NCI-H2196 (cell line): ENCODE measurements around the gene ABCG1.
A peak's percentile ranks its signal among the peaks of the same experiment; 100 is the strongest.

Source experiments
- DNase-seq: peaks from one replicate; lab custom pipeline; 2025; ENCODE audit not compliant: unreplicated experiment; lab: John Stamatoyannopoulos, UW

The ABCG1 gene

DNA sequence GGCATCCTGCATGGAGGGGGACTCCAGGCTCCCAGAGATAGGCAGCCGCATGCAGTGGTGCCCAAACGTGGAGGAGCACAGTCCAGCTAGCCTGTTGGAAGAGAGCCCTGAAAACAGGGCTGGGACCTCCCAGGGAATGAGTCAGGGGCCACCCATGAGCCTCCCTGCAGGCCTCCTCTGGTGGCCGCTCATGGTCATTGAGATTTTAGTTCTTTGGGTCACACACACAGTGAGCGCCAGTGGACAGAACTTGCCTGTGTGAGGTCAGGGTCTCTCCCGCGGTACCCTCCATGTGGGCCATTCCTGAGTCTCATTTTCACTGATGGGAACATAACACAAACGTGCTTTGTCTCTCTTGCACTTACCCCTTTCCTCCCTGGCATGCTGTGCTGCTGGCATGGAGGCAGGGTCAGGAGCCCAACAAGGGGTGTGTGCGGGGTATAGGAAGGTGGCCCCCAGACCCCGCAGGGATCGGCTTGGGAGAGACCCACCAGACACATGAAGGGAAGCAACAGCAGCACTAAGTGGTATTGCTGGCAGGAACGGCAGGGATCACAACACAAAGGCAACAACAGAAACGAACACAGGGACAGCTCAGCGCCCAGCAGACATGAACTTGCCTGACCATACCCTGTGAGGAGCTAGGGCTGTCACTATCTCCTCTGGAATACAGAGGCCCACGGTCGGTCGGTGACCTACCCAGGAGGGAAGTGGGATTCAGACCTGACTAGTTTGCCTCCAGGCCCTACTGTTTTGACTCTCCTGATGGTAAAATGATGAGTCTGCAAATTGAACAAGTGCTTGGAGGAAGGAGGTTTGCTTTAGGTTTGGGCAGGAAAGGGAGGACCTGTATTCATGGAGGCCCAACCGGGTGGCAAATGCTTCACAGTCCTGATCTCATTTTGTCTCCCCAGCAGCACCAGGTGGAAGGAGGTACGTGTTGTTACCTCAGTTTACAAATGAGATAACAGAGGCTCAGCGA, 31.8 kb downstream of the ABCG1 start:
- DNase-seq: no peak

DNA sequence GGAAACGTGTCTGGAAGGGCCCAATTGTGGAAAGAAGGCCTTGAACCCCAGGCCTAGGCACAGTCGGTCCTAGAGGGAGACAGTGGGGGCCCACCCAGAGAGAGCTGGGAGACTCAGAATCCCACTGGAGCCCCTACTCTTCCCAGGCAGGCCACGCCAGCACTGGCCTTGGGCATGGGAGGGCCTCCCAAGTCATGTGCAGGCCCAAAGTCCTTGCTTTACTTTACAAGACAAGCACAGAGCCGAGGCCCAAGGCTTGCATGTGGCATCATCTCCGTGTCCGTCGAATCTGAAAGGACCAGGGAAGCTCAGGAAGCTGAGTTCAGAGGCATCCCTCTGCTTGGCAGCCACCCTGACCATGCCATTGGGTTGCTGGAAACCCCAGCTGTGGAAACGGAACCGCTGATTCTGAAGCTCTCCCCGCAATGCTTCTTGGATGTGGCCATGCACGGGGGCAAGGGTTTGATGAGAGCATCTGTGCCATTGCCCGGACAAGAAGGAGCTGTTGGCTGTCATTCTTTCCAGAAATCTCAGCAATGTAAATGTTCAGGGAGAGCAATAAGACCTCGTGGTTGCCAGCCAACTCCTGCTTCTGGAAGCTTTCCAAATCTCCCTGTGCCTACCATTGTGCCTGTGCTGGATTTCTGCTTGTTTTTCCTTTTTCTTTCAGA, 32.8 kb downstream of the ABCG1 start:
- DNase-seq: no peak

GRCh38 chr21:42252325-42252654, 33.4 kb downstream of the ABCG1 start:
- no peak for DNase-seq

DNA sequence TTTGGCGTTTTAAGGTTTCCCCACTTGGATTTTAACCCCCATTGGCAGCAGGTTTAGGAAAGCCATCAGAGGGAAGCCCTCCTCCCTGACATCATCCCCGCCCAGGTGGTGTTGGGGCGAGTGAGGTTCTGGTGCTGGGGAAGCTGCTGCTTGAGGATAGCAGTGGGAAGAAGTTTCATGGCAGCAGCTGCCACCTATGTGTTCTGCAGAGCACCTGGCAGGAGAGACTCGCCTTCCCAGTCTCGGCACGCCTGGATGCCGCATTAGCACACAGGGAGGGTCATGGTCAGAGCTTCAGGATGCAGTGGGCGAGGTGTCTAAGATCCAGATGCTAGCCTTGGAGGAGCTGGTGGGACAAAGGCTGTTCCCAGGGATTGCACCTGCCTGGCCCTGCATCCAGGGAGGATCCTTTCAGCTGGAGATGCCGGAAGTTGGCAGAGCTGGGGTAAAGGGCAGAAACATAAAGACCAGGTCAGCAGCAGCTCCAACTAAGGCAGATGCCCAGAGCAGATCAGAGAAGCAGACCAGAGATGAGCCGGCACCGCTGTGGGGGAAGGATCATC, 33.9 kb downstream of the ABCG1 start:
- DNase-seq: no peak

- no peak for DNase-seq
These were observed 34.5 kb downstream of the ABCG1 start for GRCh38 chr21:42253466-42253865.

GRCh38 chr21:42254083-42254482, 35.1 kb downstream of the ABCG1 start:
- DNase-seq: no peak

DNA sequence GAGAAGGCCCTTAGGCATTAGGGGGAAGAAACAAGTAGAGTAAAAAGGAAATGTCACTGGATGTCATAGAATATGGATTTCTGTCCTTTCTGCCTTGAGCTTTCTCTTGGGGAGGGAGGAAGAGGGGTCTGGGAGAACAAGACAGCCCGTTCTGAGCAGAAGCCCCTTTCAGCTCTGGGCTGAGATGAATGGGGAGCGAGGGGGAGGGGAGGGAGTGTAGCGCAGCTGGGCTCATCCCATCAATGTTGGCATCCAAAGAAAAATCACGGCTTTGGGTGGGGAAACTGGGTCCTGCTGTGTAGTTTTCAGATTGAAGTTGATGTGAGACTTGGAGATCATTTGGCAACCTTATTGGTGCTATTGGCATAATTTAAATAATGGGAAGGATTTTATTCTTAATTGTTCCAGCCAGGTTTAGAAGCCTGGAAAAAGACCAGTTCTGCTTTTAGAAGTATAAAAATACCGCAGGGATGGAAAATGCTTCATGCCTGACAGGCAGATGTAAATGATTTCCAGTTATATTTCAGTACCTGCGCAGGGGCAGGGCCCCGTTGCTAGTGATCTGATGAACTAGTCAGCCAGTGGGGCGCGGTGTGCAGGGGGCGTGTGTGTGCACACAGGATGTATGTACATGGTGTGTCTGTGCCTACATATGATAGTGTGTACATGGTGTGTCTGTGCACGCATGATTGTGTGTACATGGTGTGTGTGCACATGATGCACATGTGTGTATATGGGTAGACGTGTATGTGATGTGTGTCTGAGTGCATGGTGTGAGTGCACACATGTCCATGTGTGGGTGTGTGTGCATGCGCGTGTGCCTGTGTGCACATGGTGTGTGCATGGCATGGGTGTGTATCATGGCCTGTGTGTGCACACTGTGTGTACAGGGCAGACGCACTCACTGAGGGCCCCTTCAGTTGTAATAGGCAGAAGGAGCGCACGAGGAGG, 36.0 kb downstream of the ABCG1 start:
- DNase-seq: no peak

- DNase-seq: no peak
These were observed 36.9 kb downstream of the ABCG1 start for GRCh38 chr21:42255825-42256224.

GRCh38 chr21:42256316-42256715, 37.4 kb downstream of the ABCG1 start:
- no peak for DNase-seq

DNA sequence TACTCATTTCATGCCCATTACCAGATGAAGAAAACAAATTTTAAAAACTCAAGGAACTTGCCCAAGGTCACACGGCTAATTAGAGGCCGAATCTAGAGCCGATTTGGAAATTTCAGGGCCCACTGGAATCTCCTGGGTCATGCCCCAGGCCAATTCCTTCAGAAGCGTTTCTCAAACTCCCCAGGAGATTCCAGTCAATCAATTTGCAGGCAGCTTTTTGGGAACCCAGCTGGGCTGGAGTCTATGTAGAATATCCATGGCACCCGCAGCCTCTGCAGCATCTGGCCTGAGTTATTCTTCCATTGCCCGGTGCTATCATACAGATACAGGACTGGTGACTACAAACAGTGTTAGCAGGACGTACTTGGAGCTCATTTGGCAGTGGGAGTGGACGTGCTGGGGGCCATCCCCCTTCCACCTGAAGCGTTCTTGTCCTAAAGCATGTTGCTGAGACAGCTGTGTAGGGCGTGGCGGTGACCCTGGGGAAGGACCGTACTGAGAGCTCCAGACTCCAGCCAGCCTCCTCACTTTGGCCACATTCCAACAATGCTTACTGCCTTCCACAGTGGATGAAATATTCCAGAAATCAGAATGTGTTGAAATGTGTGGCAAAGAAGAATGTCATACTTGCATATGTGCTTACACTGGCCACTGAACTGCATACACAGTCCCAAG, 38.3 kb downstream of the ABCG1 start:
- no peak for DNase-seq

GRCh38 chr21:42258150-42258884, 39.4 kb downstream of the ABCG1 start:
- DNase-seq: peak; percentile 65

GRCh38 chr21:42258885-42259407, 40.0 kb downstream of the ABCG1 start:
- no peak for DNase-seq

GRCh38 chr21:42260121-42260520, 41.2 kb downstream of the ABCG1 start:
- no peak for DNase-seq

- no peak for DNase-seq
These were observed 42.9 kb downstream of the ABCG1 start for GRCh38 chr21:42261829-42262200.

DNA sequence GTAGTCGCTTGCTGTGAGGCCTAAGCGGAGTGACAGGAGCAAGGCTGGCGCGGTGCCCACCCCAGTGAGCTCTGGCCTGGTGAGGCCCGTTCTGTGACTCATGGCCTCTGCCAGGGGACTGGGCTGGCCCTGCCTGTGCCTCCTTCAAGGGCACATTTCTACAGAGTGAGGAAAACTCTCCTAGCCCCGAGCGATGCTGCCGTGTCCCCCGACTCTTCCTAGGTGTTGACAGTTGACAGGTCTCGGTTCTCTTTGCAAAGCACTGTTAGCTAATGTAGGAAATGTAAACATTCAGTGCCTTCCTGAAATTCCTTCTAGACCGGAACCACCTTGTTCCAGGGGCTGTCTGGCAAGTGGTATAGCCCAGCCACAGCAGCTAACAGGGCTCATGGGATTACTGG, 43.9 kb downstream of the ABCG1 start:
- DNase-seq: peak; percentile 10

- no peak for DNase-seq
These were observed 44.7 kb downstream of the ABCG1 start for GRCh38 chr21:42263591-42264131.

GRCh38 chr21:42264245-42265195, 45.6 kb downstream of the ABCG1 start:
- DNase-seq: no peak

DNA sequence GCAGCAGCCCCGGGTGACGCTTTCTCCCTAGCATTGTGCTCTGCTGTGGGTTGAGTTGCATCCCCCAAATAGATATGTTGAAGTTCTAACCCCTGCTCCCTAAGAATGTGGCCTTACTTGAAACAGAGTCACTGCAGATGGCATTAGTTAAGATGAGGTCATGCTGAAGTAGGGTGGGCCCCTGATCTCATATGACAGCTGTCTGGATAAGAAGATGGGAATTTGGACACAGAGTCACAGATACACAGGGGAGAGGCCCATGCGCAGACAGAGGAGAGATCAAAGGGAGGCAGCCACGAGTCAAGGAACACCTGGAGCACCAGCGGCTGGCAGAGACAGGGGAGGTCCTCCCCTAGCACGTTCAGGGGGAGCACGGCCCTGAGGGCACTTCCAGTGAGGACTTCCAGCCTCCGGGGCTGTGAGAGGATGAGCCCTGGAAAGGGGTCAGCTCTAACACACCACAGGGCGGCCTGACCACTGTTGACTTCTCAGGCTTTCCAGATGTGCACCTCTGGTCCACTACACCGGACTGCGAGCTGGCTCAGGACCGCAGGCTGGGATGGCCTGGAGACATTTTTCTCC, 46.4 kb downstream of the ABCG1 start:
- no peak for DNase-seq
